Mucosa of stomach (tissue), 1 donor: ENCODE measurements around the gene YIF1A.
"Not testable (repeated sequence)": the region's sequence is repeated elsewhere in the genome, so short reads cannot be mapped to it uniquely, and the experiment has no call there.

ENCODE experiments used
- H3K27me3 ChIP-seq: one replicate; pipeline ENCODE4 v1.7.0; 2013; ENCODE audit warnings: mild to moderate bottlenecking, low read length; ENCODE audit not compliant: control insufficient read depth, insufficient read depth
- H3K36me3 ChIP-seq: one replicate; pipeline ENCODE4 v1.7.0; 2013; ENCODE audit warnings: low read length; ENCODE audit not compliant: control insufficient read depth, insufficient read depth
- H3K4me1 ChIP-seq: one replicate; pipeline ENCODE4 v1.7.0; 2013; ENCODE audit warnings: mild to moderate bottlenecking, low read length; ENCODE audit not compliant: control insufficient read depth, insufficient read depth
- H3K4me3 ChIP-seq: one replicate; pipeline ENCODE4 v1.7.0; 2013; ENCODE audit warnings: low read length
- H3K9ac ChIP-seq: one replicate; pipeline ENCODE4 v1.7.0; 2013; ENCODE audit warnings: mild to moderate bottlenecking, low read length, moderate library complexity
- H3K9me3 ChIP-seq: one replicate; pipeline ENCODE4 v1.7.0; 2013; ENCODE audit warnings: mild to moderate bottlenecking, low read length, moderate library complexity; ENCODE audit not compliant: control insufficient read depth
- donor health status: Pancreatic carcinoma.

The YIF1A gene

DNA sequence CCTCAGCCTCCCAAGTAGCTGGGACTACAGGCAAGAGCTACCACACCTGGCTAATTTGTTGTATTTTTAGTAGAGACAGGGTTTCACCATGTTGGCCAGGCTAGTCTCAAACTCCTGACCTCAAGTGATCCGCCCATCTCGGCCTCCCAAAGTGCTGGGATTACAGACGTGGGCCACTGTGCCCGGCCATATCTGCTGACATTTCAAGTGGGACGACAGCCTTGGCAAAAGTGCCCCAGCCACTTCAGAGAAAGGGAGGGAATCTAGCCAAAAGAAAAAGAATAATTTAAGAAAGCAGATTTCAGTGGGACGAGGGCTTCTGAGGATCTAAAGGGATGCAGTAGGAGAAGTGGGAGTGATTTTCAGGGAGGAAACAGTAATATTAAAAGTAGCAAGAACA is 35.9 kb downstream of the YIF1A start:
- not testable (repeated sequence) for H3K36me3 ChIP-seq, H3K9me3 ChIP-seq, H3K27me3 ChIP-seq, H3K9ac ChIP-seq, H3K4me3 ChIP-seq, H3K4me1 ChIP-seq

DNA sequence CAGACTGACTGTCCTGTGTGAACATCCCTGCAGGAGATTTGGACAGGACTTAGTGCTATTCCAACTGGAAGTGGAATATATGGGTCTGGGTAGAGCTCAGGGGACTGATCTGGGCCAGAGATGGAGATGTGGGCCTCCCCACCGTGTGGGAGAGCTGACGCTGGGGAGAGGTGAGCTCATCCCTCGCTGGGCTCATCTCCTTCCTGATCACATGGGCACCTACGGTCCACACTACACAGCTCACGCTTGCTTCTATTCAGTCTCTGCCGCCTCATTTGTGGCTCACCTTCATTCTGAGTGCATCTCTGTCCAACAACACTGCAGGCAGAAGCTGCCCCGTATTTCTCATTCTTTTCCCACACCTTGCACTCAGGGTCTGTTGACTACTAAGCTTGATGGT is 37.1 kb downstream of the YIF1A start:
- H3K9me3 ChIP-seq = no peaks in the 10 kb centered on the region
- no peak overlapping the region for H3K4me3 ChIP-seq
- no peaks in the 10 kb centered on the region for H3K4me1 ChIP-seq
- no peaks in the 10 kb centered on the region for H3K36me3 ChIP-seq
- H3K9ac ChIP-seq = no peak overlapping the region
- peaks cover 3% of the 10 kb centered on the region for H3K27me3 ChIP-seq

DNA sequence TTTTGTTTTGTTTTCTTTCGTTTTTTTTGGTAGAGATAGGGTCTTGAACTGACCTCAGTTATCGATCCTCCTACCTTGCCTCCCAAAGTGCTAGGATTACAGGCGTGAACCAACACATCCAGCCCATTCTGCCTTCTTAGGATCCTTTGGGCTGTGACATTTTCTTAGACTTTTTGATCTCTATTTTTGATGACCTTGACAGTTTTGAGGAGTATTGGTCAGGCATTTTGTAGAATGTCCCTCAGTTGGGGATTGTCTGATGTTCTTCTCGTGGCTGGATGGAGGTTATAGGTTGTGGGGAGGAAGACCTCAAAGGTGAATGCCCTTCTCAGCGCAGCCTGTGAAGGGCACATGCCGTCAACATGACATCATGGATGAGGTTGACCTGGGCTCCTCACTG is 40.0 kb downstream of the YIF1A start:
- Histone ChIP-seq H3K4me1 (no peaks in the 10 kb centered on the region), H3K9me3 (no peaks in the 10 kb centered on the region), H3K36me3 (no peaks in the 10 kb centered on the region), H3K9ac (no peak overlapping the region), H3K4me3 (no peak overlapping the region), H3K27me3 (no peaks in the 10 kb centered on the region)

DNA sequence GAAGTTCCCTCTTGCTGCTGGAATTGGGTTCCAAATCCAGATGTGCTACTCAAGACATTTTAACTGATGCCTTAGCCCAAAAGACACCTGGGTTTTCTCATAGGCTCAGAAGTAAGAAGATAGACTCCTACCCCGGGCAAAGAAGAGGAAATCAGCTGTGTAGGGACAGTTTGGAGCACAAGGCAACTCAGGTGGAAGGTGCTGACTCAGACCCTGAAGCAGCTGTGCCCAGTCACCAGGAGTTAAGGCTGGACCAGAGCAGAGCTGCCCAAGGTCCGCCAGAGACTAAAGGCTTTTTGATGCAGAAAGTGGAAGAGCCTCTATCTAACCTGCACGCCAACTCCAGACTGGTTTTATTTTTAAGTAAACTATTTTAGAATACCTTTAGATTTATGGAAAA is 41.1 kb downstream of the YIF1A start:
- H3K9me3 ChIP-seq = no peaks in the 10 kb centered on the region

DNA sequence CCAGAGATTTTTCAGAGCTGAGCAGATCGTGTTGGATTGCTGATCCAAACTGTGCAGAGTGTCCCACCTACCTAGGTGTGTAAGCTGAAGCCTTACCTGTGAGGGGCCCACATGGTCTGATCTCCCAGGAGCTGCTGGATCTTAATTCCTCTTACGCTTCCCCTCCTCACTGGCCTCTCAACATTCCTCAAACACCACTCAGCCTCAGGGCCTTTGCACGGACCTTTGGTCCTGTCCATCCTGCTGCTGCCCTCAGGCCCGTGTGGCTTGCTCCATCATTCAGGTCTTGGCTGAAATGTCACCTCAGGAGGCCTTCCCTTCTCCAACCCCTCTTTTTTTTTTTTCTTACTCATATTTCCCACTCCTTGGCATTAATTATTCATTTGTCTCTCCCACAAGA is 41.6 kb downstream of the YIF1A start:
- no peaks in the 10 kb centered on the region for H3K9me3 ChIP-seq
- no peaks in the 10 kb centered on the region for H3K4me1 ChIP-seq
- H3K27me3 ChIP-seq = no peaks in the 10 kb centered on the region
- no peak overlapping the region for H3K4me3 ChIP-seq
- no peak overlapping the region for H3K9ac ChIP-seq
- peaks cover 5% of the 10 kb centered on the region for H3K36me3 ChIP-seq

More for the DNA sequence above, 41.1 kb downstream of the YIF1A start:
- no peaks in the 10 kb centered on the region for H3K4me1 ChIP-seq
- no peak overlapping the region for H3K9ac ChIP-seq
- no peaks in the 10 kb centered on the region for H3K36me3 ChIP-seq
- H3K27me3 ChIP-seq = no peaks in the 10 kb centered on the region
- no peak overlapping the region for H3K4me3 ChIP-seq

DNA sequence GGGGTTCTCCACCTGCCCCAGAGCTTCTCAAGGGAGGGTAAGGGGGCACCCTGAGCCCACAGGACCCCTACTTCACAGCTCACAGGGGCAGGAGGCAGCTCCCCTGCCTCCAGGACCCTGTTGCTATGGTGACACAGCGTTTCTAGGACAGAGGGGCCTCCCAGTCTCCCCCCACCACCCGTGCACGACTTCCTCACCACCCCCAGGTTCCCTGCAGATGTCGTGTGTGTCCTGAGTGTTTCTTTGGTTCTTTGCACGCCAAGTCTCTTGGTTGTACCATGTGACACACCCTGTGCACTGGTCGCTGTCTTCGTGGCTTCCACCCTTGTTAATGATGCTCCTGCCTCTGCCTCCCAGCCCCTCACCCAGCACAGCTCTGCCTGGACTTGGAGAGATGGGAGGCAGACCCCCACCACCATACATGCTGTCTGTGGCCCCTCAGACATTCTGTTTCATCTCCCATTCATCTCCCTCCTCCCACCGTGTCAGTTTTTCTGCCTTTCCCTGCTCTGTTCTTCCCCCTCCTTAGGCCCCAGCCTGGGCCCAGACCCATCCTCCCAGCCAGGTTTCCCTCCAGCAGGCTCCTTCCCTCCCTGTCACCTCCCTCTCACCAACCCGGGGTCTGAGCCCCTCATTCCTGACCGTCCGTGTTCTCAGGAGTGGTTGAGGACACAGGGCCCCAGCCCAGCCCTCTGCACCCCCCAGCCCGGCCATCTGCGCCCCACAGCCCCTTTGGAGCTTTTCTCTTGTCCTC is 45.0 kb downstream of the YIF1A start:
- Histone ChIP-seq H3K4me1 (no peaks in the 10 kb centered on the region), H3K4me3 (no peak overlapping the region), H3K9ac (no peak overlapping the region), H3K27me3 (no peaks in the 10 kb centered on the region), H3K36me3 (peaks cover 7% of the 10 kb centered on the region), H3K9me3 (no peaks in the 10 kb centered on the region)

DNA sequence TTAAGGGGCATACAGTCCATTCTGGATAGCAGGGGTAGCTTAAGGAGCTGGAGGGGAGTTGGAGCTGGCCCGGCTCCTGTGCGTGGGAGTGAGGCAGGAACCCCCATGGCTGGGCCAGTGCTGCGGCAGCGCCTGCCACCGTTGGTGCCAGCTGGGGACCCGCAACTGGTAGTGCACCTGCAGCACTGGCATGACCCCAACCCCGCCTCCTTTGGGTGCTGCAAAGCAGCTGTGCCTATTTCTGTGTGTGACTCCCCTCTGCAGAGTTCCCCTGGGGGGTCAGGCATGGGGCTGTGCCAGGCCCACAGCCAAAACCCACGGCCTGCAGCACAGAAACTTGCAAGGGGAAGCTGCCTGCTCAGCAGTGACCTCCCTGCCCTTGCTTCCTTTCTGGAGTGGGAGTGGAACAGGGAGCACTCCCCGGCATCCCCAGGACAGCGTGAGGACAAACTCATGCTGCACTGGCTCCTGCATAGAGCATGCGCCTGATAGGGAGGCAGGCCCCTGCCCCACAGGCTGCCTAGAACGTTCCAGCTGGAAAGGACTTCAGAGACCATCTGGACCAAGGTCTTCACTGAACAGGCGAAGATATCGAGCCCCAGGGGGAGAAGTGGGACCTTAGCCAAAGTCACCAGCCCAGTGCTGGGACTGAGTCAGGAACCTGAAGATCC is 46.7 kb downstream of the YIF1A start:
- H3K36me3 ChIP-seq = peaks cover 7% of the 10 kb centered on the region

DNA sequence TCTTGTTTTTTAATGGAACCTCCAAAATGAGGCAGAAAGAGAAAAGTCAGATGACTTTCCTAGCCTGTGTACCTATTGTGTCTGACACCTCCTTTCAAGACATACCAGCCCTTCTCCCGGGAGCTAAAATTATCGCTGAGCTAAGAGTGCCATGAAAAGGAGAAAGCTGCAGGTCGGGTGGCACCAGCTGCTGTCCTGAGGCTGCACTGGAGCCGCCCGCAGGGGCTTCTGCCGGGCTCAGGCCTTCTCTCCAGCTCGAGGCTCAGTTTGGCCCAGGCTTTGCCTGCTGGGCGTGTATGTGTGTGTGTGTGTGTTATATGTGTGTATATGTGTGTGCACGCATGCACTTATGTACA is 48.2 kb downstream of the YIF1A start:
- H3K9me3 ChIP-seq = no peaks in the 10 kb centered on the region
- no peak overlapping the region for H3K9ac ChIP-seq
- H3K27me3 ChIP-seq = no peaks in the 10 kb centered on the region
- H3K4me1 ChIP-seq = no peaks in the 10 kb centered on the region
- H3K4me3 ChIP-seq = no peak overlapping the region
- H3K36me3 ChIP-seq = peaks cover 12% of the 10 kb centered on the region

More for the DNA sequence above, 46.7 kb downstream of the YIF1A start:
- H3K27me3 ChIP-seq = no peaks in the 10 kb centered on the region
- H3K9me3 ChIP-seq = no peaks in the 10 kb centered on the region
- no peak overlapping the region for H3K9ac ChIP-seq
- no peak overlapping the region for H3K4me3 ChIP-seq
- H3K4me1 ChIP-seq = no peaks in the 10 kb centered on the region

DNA sequence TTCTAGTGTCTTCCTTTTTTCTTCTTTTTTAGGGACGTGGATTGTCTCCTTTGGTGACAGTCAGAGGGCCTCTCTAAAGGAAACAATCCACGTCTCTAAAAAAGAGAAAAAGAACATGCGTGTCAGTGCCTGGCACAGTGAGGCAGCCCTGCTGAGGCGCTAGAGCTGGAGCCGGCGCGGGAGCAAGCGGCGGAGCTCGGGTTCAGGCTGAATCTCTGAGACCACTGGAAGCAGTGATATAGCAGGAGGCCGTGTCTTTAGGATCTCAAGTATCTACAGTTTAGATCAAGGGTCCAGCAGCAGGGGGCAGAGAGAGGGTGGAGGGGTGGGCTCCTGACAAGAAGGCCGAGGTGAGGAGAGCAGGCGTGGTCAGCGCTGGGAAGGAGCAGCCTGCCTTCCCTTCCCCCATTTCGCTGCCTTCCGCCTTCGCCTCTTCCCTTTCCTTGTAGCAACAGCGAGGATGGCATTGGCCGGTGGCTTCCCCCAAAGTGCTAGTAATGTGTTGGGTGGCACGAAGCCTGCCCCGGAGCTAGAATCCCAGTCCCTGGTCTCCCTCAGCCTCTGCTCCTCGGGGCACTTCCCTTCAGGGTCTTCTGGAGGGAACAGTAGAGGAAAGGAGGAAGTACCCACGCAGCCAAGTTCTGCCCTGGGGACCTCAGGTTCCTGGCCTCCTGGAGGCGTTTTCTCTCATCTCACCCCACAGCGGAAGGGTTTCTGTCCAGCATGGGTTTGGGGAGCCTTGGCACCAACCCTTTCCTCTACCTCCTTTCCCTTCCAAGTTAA is 48.8 kb downstream of the YIF1A start:
- H3K36me3 ChIP-seq = peaks cover 12% of the 10 kb centered on the region
- no peak overlapping the region for H3K4me3 ChIP-seq
- H3K27me3 ChIP-seq = no peaks in the 10 kb centered on the region
- H3K9ac ChIP-seq = no peak overlapping the region
- H3K9me3 ChIP-seq = no peaks in the 10 kb centered on the region
- no peaks in the 10 kb centered on the region for H3K4me1 ChIP-seq

DNA sequence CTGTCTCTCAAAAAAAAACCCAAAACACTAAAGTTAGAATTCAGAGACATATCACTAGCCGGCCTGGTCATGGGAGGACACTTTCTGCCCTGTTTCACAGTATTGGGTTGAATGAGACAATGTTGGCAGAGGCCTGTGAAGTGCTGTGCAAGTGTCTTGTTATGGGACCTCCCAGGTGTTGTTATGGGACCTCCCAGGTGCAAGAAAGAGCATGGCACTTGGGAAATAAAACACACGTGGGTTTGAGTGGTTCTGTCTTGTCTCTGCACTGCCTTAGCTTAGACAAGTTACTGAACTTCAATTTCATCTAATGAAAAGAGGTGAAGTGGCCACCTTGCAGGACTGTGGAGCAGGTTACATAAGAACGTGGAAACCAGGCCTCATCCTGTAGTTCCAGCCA is 49.4 kb downstream of the YIF1A start:
- H3K9ac ChIP-seq = no peak overlapping the region
- H3K4me1 ChIP-seq = no peaks in the 10 kb centered on the region
- no peak overlapping the region for H3K4me3 ChIP-seq
- no peaks in the 10 kb centered on the region for H3K27me3 ChIP-seq
- H3K9me3 ChIP-seq = no peaks in the 10 kb centered on the region
- peaks cover 12% of the 10 kb centered on the region for H3K36me3 ChIP-seq

DNA sequence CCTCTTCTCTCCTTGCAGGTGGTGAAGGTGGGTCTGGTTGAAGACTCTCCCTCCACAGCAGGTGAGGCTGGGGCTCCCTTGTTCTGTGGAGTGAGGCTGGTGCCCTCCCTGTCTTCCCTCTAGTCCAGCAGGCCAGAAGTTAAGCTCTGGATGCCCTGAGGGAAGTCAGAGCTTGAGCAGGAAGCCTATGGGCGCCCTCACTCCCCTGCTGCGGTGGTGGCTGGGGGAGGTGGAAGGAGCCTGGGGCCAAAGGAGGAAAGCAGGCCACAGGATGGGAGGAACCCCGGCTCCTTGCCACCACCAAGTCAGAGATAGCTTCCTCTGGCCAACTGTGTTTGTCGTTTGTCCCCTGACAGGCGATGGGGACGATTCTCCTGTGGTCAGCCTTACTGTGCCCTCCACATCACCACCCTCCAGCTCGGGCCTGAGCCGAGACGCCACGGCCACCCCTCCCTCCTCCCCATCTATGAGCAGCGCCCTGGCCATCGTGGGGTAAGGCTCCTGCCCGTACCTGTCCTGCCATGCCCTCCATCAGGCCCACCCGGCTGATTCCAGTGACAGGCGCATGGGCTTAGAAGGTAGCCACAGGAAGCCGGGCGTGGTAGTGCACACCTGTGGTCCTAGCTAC is 50.0 kb downstream of the YIF1A start:
- Histone ChIP-seq H3K4me3 (no peak overlapping the region), H3K9ac (no peak overlapping the region), H3K4me1 (no peaks in the 10 kb centered on the region), H3K36me3 (peaks cover 12% of the 10 kb centered on the region), H3K27me3 (no peaks in the 10 kb centered on the region), H3K9me3 (no peaks in the 10 kb centered on the region)

DNA sequence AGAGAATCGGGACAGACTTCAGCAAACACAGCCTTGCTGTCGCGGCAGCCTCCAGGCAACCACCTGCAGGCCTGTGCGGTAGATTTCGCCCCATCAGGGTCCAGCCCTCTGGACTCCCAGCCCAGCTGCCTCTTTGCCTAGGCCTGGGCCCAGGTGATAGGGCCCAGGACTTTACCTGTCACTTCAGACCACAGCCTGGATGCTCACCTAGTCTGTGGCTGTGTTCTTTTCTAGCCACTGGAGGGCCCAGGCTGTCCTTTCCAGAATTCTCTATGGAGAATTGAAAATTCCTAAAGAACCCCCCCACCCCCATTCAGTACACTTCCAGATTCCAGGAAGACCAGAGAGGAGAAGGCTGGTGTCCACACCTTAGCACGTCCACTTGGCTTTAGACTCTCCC is 51.1 kb downstream of the YIF1A start:
- no peaks in the 10 kb centered on the region for H3K4me1 ChIP-seq
- no peak overlapping the region for H3K9ac ChIP-seq
- H3K36me3 ChIP-seq = peaks cover 12% of the 10 kb centered on the region
- H3K9me3 ChIP-seq = no peaks in the 10 kb centered on the region
- no peaks in the 10 kb centered on the region for H3K27me3 ChIP-seq
- H3K4me3 ChIP-seq = no peak overlapping the region
